ENCODE data around the gene PDE4D. TPM values are rescaled to one million over a fixed set of nuclear protein-coding genes. Genes with fewer than 3 reads are reported as not detected.

PDE4D gene
- total and polyA plus RNA-seq, 2 of the 4 experiments (the other 2 are of a cell fraction), result 1.4 to 7.9 TPM

DNA sequence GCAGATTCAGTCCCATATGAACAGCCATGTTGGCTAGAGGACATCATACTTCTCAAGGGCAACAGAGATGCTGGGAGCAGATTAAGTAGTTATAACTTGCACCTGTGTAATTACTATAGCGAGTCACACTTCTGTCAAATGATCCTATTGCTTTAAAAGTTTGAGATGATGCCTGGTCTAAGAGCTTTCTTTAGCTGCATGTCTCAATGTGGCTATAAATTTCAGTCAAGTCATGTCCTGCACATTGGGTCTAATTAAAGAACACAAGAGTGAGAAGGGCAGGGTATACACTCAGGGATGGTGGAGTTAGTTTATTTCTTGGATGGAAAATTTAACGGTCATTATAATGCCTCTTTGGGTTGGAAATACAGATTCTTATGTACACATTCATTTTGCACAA, 753.4 kb downstream of the PDE4D start:
- Histone ChIP-seq H4K91ac (ENCODE audit: insufficient read depth, low read depth, low read length) (no peak overlapping the region), H3K4me3 (ENCODE audit: insufficient read depth, low read depth, low read length) (no peak overlapping the region), H3K27ac (ENCODE audit: insufficient read depth, low read length) (no peak overlapping the region), H2BK120ac (ENCODE audit: low read depth, low read length) (no peak overlapping the region), H2AK5ac (ENCODE audit: low read depth, low read length) (no peak overlapping the region), H4K8ac (ENCODE audit: low read depth in 2 of 2, low read length in 2 of 2) (no peak overlapping the region), H2BK20ac (ENCODE audit: low read depth, low read length) (no peak overlapping the region), H3K79me1 (ENCODE audit: low read depth in 1 of 2, low read length in 2 of 2) (no peaks in the 10 kb centered on the region), H3K4ac (ENCODE audit: low read depth, low read length) (no peak overlapping the region), H3K56ac (ENCODE audit: extremely low read depth, insufficient read depth, low read length) (no peak overlapping the region), H3K36me3 (ENCODE audit: control insufficient read depth, insufficient read depth, low read length) (no peaks in the 10 kb centered on the region), H3K4me2 (ENCODE audit: low read depth, low read length) (no peak overlapping the region), H3K9me1 (ENCODE audit: insufficient read depth, low read length) (no peaks in the 10 kb centered on the region), H3K18ac (ENCODE audit: low read depth, low read length) (no peak overlapping the region), H3K4me1 (ENCODE audit: control insufficient read depth, insufficient read depth, low read length) (0 out of 2 replicates have a peak, but pooled peaks cover 2% of the 10 kb centered on the region), H2AFZ (replicated peaks; ENCODE audit: low read length, poor library complexity) (no peak overlapping the region), H2BK15ac (ENCODE audit: low read depth, low read length) (no peak overlapping the region), H3K27me3 (ENCODE audit: control insufficient read depth, insufficient read depth, low read length) (no peaks in the 10 kb centered on the region), H3K23ac (ENCODE audit: low read depth, low read length) (no peak overlapping the region), H3K14ac (replicated peaks; ENCODE audit: low read depth, low read length) (no peak overlapping the region), H3K9ac (ENCODE audit: low read depth, low read length) (no peak overlapping the region), H4K5ac (ENCODE audit: low read depth, low read length) (no peak overlapping the region), H3K9me3 (ENCODE audit: control insufficient read depth, insufficient read depth, low read length) (no peaks in the 10 kb centered on the region), H2AK9ac (replicated peaks; ENCODE audit: low read depth, low read length, poor library complexity) (no peak overlapping the region), H2BK5ac (ENCODE audit: low read depth, low read length, poor library complexity, severe bottlenecking) (no peak overlapping the region), H4K20me1 (ENCODE audit: insufficient read depth, low read length) (no peaks in the 10 kb centered on the region)
- in situ Hi-C loops (cut with MboI; ENCODE audit: low sequenced_read_pairs) (no loop called here), dilution Hi-C loops (cut with HindIII; ENCODE audit: low sequenced_read_pairs, unreplicated experiment) (no loop called here), intact Hi-C loops (cut with micrococcal nuclease) (no loop called here)
- DNase-seq (no peak), ATAC-seq (ENCODE audit: low read depth) (no peak)
- CTCF ChIA-PET, result interaction anchor here (0.6 kb wide), 1 partner anchor 9 kb away, joined by 6 read pairs; no protein-coding TSS in a partner anchor
- BruUV-seq (replicated peaks), result no TSS peak
- no CpG with 5 or more reads among the region's 2 CpGs for WGBS, 2 experiments (ENCODE audit: extremely low coverage in 2 of 2, insufficient read length in 1 of 2)
- POLR2A ChIA-PET (ENCODE audit: unreplicated experiment), result no interaction called here
- TF ChIP-seq POLR2A (IDR thresholded peaks at IDR 0.05; ENCODE audit: low read depth, low read length) (no peak), RCOR1 (IDR thresholded peaks at IDR 0.05; ENCODE audit: insufficient replicate concordance, low read length) (no peak), CHD1 (IDR thresholded peaks at IDR 0.05; ENCODE audit: low read depth, low read length) (no peak), MXI1 (IDR thresholded peaks at IDR 0.05; ENCODE audit: borderline replicate concordance, low read depth, low read length) (no peak), SMC3 (IDR thresholded peaks at IDR 0.05; ENCODE audit: low read depth, low read length) (no peak), MAFK (IDR thresholded peaks at IDR 0.05; ENCODE audit: low read depth, low read length) (no peak), CEBPB (IDR thresholded peaks at IDR 0.05; ENCODE audit: low read depth, low read length) (no peak), FOS (IDR thresholded peaks at IDR 0.05; ENCODE audit: low read depth, low read length) (no peak), RFX5 (IDR thresholded peaks at IDR 0.05; ENCODE audit: low read depth, low read length) (no peak)
- TF ChIP-seq, protein P1, sequence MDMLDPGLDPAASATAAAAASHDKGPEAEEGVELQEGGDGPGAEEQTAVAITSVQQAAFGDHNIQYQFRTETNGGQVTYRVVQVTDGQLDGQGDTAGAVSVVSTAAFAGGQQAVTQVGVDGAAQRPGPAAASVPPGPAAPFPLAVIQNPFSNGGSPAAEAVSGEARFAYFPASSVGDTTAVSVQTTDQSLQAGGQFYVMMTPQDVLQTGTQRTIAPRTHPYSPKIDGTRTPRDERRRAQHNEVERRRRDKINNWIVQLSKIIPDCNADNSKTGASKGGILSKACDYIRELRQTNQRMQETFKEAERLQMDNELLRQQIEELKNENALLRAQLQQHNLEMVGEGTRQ (IDR thresholded peaks at IDR 0.05; ENCODE audit: low read depth, low read length), result no peak

Measured in IMR-90 (cell line).